GM19397 (cell line): ENCODE measurements around the gene WIPF2.

Experiments
- ATAC-seq: cut with Tn5 transposase; IDR thresholded peaks from one replicate; pipeline ENCODE4 v1.9.1; 2021; ENCODE audit warnings: mild to moderate bottlenecking, moderate library complexity; ENCODE audit not compliant: unreplicated experiment

Gene WIPF2

GRCh38 chr17:40323391-40324381 is 104.6 kb downstream of the WIPF2 start:
- no peak for ATAC-seq

DNA sequence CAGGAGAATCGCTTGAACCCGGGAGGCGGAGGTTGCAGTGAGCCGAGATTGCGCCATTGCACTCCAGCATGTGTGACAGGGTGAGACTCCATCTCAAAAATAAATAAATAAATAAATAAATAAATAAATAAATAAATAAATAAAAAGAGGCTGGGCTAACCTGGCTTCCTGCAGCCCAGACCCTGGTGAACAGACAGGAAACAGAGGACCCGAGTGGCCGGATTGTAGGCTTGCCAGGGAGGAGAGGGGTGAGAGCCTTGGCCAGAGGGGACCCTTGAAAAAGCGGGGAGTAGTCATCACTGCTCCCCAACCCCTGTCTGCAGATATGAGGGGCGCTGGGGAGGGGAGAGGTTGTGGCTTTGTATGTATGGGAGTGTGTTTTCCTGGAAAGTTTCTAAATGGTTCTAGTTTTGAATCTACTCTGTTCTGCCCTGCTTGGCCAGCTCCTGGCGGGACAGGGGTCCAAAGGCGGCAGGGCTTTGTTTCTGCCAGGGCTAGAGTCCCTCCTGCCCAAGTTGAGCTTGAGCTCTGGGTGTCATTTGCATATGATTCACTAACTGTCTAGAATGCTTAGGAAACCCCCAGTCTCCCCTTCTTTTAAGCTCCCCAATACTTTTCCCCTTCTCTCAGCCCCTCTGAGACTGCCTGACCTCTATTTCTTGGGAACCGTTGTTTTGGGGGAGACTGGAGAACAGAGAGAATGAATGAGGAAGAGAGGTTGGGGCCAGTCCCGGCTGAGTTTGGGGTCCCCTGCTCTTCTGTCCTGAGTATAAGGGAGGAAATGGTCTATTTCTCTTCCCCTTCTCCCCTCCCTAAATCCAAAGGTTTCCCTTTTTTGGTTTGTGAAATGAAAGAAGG is 106.3 kb downstream of the WIPF2 start:
- no peak for ATAC-seq

DNA sequence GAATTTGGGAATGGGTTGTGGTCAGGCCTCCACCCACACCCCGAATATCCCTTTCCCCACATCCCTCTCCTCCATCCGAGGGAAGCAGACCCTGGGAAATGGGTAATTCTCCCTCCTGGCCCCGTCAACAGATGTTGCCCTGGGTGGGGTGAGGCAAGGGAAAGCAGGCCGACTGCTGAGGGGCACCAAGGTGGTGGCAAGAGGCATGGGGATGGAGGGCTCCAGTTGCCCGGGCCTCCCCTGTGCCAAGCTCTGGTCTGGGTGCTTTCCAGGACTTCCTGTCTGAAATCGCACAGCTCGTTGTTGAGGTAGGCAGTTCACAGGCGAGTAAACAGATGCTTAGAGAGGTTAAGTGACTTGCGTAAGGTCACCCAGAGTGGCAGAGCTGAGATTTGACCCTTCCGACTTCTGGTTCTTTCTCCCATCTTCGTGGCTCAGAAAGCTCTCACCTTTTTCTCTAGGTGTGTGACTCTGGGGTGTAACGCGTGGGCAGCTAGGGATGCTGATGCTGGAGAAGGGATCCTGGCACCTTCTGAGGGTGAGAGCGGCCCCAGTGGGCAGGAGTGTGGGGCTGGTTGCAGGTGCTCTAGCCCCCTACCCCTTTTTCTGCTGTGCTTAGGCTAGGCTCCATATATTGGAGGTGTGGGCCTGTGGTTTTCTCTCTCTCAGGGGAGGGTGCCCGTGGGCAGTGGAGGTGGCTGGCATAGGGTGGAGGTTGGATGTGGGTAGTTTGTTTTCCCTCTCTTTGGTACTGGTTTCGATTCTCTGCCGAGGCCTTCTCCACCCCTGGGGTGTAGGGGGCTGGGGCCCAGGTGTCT is 107.1 kb downstream of the WIPF2 start:
- ATAC-seq, result no peak

DNA sequence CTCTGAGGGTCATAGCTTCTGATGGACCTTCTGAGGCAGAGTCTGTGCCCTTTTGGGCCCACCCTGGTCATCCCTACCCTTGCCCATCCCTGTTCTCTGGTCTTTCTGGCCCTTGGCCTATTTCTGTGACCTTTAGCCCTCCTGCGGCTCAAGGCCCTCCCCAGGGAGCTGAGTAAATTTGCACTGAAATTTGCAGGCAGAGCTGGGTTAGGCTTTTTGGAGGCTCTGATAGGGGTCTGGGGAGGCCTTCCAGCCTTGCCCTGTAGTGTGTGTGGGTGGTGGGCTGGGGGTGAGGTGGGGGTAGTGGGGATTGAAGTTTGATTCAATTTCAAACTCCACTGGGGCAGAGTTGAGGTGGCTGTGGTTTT is 107.7 kb downstream of the WIPF2 start:
- ATAC-seq, result no peak

- no peak for ATAC-seq
Observed at GRCh38 chr17:40327244-40327729, 108.2 kb downstream of the WIPF2 start.

- no peak for ATAC-seq
Observed at GRCh38 chr17:40327735-40328385, 108.8 kb downstream of the WIPF2 start.

DNA sequence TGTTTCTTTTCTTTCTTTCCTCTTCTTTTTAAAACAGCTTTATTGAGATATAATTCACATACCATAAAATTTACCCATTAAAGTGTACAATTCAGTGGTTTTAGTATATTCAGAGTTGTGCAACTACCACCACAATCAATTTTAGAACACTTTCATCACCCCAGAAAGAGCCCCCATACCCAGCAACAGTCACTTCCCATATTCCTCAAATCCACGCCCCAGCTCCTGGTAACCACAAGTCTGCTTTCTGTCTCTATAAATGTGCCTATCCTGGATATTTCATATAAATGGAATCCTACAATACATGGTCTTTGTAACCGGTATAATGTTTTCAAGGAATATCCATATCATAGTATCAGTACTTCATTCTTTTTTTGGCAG is 109.3 kb downstream of the WIPF2 start:
- ATAC-seq, result no peak

DNA sequence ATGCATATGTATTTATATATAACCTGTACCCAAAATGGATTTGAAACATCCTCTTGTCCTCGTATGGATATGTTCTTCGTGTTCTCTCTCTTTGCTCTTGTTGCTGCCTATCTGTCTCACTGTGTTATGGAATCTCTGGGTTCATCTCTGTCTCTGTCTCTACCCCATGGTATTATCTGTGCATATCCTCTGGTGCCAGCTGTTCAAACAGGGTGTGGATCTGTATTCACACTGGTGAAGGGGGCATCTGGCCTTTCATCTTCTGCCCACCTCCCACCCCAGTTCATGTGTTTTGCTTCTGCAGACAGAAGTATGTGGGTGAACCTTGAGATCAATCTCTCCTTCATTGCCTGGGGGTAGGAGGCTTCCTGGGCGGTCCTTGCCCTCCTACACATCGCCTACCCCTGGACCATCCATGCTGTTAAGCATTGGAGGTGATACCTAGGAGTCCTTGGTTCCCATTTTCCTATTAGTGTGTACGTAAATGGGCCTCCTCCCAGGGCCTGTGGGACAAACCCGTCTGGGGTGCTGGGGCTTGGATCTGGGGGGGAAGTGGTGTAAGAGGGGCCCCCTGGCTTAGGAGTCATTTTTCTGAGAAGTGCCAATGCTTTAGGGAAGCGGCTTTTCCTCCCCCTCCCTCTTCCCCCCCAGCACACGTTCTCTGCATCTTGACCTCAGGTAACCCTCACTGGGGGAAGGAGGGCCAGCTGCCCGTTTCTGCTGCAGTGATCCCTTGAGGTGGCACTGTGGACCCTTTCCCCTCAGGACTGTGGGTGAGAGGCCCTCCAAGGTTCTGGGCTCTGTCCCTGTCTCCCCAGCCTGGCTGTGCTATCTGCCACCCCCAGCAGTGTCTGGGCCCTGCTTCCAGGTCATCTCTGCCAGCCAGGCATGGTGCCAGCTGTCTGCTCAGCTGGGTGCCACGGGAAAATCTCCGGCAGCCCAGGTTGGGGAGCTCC is 111.0 kb downstream of the WIPF2 start:
- ATAC-seq, result no peak

DNA sequence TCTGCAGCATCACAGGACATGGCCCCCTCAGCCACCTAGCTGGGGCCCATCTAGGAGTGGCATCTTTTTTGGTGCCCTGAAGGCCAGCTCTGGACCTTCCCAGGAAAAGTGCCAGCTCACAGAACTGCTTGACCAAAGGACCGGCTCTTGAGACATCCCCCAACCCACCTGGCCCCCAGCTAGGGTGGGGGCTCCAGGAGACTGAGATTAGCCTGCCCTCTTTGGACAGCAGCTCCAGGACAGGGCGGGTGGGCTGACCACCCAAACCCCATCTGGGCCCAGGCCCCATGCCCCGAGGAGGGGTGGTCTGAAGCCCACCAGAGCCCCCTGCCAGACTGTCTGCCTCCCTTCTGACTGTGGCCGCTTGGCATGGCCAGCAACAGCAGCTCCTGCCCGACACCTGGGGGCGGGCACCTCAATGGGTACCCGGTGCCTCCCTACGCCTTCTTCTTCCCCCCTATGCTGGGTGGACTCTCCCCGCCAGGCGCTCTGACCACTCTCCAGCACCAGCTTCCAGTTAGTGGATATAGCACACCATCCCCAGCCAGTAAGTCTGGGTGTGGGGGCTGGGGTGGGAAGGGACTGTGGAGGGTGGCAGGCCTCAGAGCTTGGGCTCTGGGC is 111.9 kb downstream of the WIPF2 start:
- no peak for ATAC-seq

GRCh38 chr17:40331743-40332641 is 112.9 kb downstream of the WIPF2 start:
- no peak for ATAC-seq
